Astrocyte of the spinal cord (primary cell): ENCODE data around the gene FRMD3.

Source experiments
- DNase-seq: peaks from one replicate; pipeline ENCODE4 v3.0.0; 2011; ENCODE audit warnings: low read depth, low spot score
- H3K4me3 ChIP-seq: 2 replicates; pipeline ENCODE4 v1.5.1; 2011; ENCODE audit warnings: low read depth, mild to moderate bottlenecking, low read length, moderate library complexity
- CTCF ChIP-seq: IDR thresholded peaks from 2 replicates; pipeline ENCODE4 v1.5.1; 2012; ENCODE audit warnings: low read depth, mild to moderate bottlenecking, low read length, inconsistent platforms
- in situ Hi-C: cut with HindIII; loops from 2 replicates; pipeline ENCODE4 v1.10.0; 2017; ENCODE audit warnings: low sequenced_read_pairs

Gene FRMD3

GRCh38 chr9:83266666-83267496 lies 271.3 kb downstream of the FRMD3 start:
- in situ Hi-C loops = no loop called here

GRCh38 chr9:83266331-83266665 lies 271.9 kb downstream of the FRMD3 start:
- in situ Hi-C loops = no loop called here
- no peak for TF ChIP-seq CTCF
- H3K4me3 ChIP-seq = no peak overlapping the region
- DNase-seq = no peak

More at GRCh38 chr9:83266666-83267496, 271.3 kb downstream of the FRMD3 start:
- TF ChIP-seq CTCF = no peak
- H3K4me3 ChIP-seq = no peak overlapping the region
- no peak for DNase-seq

GRCh38 chr9:83264315-83264714 lies 273.9 kb downstream of the FRMD3 start:
- DNase-seq = no peak
- no peak for TF ChIP-seq CTCF
- in situ Hi-C loops = no loop called here
- no peak overlapping the region for H3K4me3 ChIP-seq

GRCh38 chr9:83259558-83259957 lies 278.6 kb downstream of the FRMD3 start:
- no peak for DNase-seq
- no peak for TF ChIP-seq CTCF
- no peak overlapping the region for H3K4me3 ChIP-seq
- in situ Hi-C loops = no loop called here

GRCh38 chr9:83257937-83258891 lies 280.0 kb downstream of the FRMD3 start:
- TF ChIP-seq CTCF = no peak
- in situ Hi-C loops = no loop called here

GRCh38 chr9:83247732-83248131 lies 290.5 kb downstream of the FRMD3 start:
- no peak for TF ChIP-seq CTCF
- DNase-seq = no peak
- in situ Hi-C loops = no loop called here
- no peak overlapping the region for H3K4me3 ChIP-seq

More at GRCh38 chr9:83257937-83258891, 280.0 kb downstream of the FRMD3 start:
- H3K4me3 ChIP-seq = no peak overlapping the region
- DNase-seq = no peak
